Rectal smooth muscle tissue (tissue), 1 donor: ENCODE measurements around the gene SMIM22.

Source experiments
- H3K27ac ChIP-seq: one replicate; pipeline ENCODE4 v1.7.0; 2013; ENCODE audit warnings: low read depth, low read length, inconsistent platforms
- H3K27me3 ChIP-seq: one replicate; pipeline ENCODE4 v1.7.0; 2013; ENCODE audit warnings: low read length; ENCODE audit not compliant: control insufficient read depth, insufficient read depth
- H3K36me3 ChIP-seq: one replicate; pipeline ENCODE4 v1.7.0; 2013; ENCODE audit warnings: low read length; ENCODE audit not compliant: control insufficient read depth, insufficient read depth
- H3K4me1 ChIP-seq: one replicate; pipeline ENCODE4 v1.7.0; 2013; ENCODE audit warnings: low read length; ENCODE audit not compliant: control insufficient read depth, insufficient read depth
- H3K4me3 ChIP-seq: one replicate; pipeline ENCODE4 v1.7.0; 2013; ENCODE audit warnings: low read length
- H3K9ac ChIP-seq: one replicate; pipeline ENCODE4 v1.7.0; 2013; ENCODE audit warnings: low read length

Gene SMIM22

GRCh38 chr16:4801962-4802658 is 6.9 kb downstream of the SMIM22 start, which contains the start of gene ROGDI:
TSS of gene ROGDI (minus strand) at chr16:4802633. CDS start at chr16:4802571, 62 bp downstream.
- Histone ChIP-seq H3K9ac (peak within 1 kb of the TSS; percentile 69), H3K4me1 (peaks cover 7% of the 10 kb centered on the region), H3K27me3 (no peaks in the 10 kb centered on the region), H3K4me3 (peak within 1 kb of the TSS; percentile 74), H3K36me3 (no peaks in the 10 kb centered on the region), H3K27ac (peak within 1 kb of the TSS; percentile 87)

DNA sequence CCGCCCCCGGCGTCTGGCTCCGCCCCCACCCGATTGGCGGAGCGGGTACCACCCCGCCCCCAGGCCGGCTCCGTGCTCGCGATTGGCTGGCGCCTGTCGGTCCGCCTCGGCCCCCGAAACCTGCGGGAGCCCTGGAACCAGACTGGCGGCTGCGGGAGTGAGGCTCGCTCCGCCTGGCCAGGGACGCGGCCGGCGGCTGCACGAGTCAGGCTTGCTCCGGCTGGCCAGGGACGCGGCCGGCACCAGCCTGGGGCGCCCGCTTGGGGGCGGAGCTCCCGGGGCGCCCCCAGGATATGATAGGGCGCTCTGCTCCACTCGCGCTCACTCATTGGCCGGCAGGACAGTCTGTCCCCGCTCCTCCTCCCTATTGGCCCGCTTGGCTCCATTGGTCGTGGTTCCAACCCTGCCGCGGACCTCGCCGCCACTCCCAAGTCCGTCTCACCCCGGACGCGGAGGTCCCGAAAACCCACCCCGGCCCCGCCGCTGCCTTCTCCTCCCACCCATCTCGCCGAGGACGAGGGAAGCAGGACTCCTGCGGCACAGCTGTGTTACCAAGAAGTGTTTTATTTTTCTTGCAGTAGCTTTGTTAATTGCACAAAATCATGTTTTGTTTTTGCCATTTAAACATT is 7.6 kb downstream of the SMIM22 start:
- Histone ChIP-seq H3K4me1 (peaks cover 7% of the 10 kb centered on the region), H3K4me3 (peak overlapping the region; percentile 74), H3K9ac (no peak overlapping the region), H3K27ac (peak overlapping the region; percentile 87), H3K27me3 (no peaks in the 10 kb centered on the region), H3K36me3 (peaks cover under 1% of the 10 kb centered on the region)

- H3K27me3 ChIP-seq: no peaks in the 10 kb centered on the region
- H3K27ac ChIP-seq: peak overlapping the region; percentile 87
- peaks cover 7% of the 10 kb centered on the region for H3K4me1 ChIP-seq
- no peak overlapping the region for H3K9ac ChIP-seq
- H3K36me3 ChIP-seq: peaks cover 3% of the 10 kb centered on the region
- no peak overlapping the region for H3K4me3 ChIP-seq
Observed at GRCh38 chr16:4803401-4803844, 8.3 kb downstream of the SMIM22 start.

GRCh38 chr16:4803898-4804762 is 9.0 kb downstream of the SMIM22 start:
- Histone ChIP-seq H3K4me1 (peaks cover 7% of the 10 kb centered on the region), H3K9ac (no peak overlapping the region), H3K27me3 (no peaks in the 10 kb centered on the region), H3K4me3 (no peak overlapping the region), H3K27ac (peak overlapping the region; percentile 67), H3K36me3 (peaks cover 3% of the 10 kb centered on the region)

DNA sequence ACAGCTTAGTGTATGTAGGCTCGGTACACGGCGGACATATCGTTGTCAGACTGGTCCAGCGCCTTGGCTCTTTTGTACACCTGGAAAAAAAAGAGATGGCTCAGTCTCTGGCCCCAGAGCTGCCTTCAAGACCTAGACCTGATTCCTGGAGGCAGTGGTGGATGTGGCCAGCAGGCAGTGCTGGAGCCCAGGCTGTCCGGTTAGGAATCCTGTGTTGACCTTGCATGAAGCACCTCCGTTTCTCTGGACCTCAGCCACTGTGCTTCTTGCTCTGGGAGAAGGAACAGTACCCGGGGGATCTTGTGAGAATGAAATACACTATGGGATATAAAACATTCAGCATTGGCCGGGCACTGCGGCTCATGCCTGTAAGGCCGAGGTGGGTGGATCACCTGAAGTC is 10.1 kb downstream of the SMIM22 start:
- Histone ChIP-seq H3K4me1 (peaks cover 7% of the 10 kb centered on the region), H3K4me3 (no peak overlapping the region), H3K27me3 (no peaks in the 10 kb centered on the region), H3K9ac (no peak overlapping the region), H3K36me3 (peaks cover 5% of the 10 kb centered on the region), H3K27ac (no peak overlapping the region)

DNA sequence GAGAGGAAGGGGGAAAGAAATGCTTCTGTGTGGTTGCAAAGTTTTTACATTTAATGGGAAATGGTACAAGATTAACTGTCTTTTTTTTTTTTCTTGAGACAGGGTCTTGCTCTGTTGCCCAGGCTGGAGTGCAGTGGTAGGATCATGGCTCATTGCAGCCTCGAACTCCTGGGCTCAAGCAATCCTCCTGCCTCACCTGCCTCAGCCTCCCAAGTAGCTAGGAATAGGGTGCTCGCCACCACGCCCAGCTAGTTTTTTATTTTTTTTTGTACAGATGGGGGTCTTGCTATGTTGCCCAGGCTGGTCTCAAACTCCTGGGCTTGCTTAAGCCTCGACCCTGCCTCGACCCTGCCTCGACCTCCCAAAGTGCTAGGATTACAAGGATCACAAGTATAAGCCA is 11.1 kb downstream of the SMIM22 start:
- no peak overlapping the region for H3K27ac ChIP-seq
- peaks cover 7% of the 10 kb centered on the region for H3K4me1 ChIP-seq
- peaks cover 5% of the 10 kb centered on the region for H3K36me3 ChIP-seq
- H3K4me3 ChIP-seq: no peak overlapping the region
- H3K27me3 ChIP-seq: no peaks in the 10 kb centered on the region
- H3K9ac ChIP-seq: no peak overlapping the region

DNA sequence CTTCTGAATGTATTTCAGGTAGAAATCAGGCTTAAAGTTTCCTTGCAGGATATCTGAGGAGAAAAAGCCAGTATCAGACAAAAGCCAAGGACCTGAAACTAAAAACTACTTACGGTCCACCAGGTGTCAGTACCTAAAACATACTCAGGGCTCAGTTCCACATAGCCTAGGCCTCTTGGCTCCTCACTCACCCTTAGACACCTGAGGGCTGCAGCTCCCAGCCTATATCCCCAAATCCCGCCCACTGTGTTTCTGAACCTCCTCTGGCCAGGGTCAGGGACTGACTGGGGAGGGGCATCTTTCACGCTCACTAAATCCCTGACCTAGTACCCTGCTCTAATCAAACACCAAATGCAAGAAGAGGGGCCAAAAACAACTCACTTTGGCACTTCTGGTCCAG is 16.1 kb downstream of the SMIM22 start:
- H3K36me3 ChIP-seq: peaks cover 24% of the 10 kb centered on the region
- no peaks in the 10 kb centered on the region for H3K27me3 ChIP-seq
- no peak overlapping the region for H3K9ac ChIP-seq
- H3K4me3 ChIP-seq: no peak overlapping the region
- no peaks in the 10 kb centered on the region for H3K4me1 ChIP-seq
- no peak overlapping the region for H3K27ac ChIP-seq

- no peak overlapping the region for H3K4me3 ChIP-seq
- H3K9ac ChIP-seq: no peak overlapping the region
- H3K27me3 ChIP-seq: no peaks in the 10 kb centered on the region
- H3K27ac ChIP-seq: no peak overlapping the region
- no peaks in the 10 kb centered on the region for H3K4me1 ChIP-seq
- H3K36me3 ChIP-seq: peaks cover 24% of the 10 kb centered on the region
Observed at GRCh38 chr16:4811773-4812172, 16.6 kb downstream of the SMIM22 start.

- no peaks in the 10 kb centered on the region for H3K27me3 ChIP-seq
- H3K4me1 ChIP-seq: no peaks in the 10 kb centered on the region
- no peak overlapping the region for H3K9ac ChIP-seq
- peak overlapping the region; percentile 45 for H3K27ac ChIP-seq
- H3K36me3 ChIP-seq: peaks cover 26% of the 10 kb centered on the region
- no peak overlapping the region for H3K4me3 ChIP-seq
Observed at GRCh38 chr16:4813251-4814003, 18.3 kb downstream of the SMIM22 start.

DNA sequence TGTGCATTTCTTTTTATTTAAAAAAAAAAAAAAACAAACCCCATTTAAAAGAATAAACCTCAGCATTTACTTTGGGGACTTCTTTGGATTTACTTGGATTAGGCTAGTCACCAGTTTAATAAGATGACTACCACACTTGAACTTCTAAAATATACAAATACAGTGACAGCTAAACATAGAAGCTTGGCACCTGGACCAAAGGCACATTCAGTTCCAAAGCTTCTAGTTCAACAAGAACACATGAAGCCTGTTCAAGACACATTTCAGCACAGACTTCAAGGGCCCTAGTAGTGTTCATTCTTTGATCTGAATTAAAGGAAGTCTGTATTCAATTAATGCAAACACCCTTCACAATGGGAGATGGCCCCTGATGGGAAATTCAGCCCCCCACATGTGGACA is 18.9 kb downstream of the SMIM22 start:
- Histone ChIP-seq H3K27me3 (no peaks in the 10 kb centered on the region), H3K9ac (no peak overlapping the region), H3K27ac (peak overlapping the region; percentile 50), H3K4me3 (no peak overlapping the region), H3K4me1 (no peaks in the 10 kb centered on the region), H3K36me3 (peaks cover 30% of the 10 kb centered on the region)

DNA sequence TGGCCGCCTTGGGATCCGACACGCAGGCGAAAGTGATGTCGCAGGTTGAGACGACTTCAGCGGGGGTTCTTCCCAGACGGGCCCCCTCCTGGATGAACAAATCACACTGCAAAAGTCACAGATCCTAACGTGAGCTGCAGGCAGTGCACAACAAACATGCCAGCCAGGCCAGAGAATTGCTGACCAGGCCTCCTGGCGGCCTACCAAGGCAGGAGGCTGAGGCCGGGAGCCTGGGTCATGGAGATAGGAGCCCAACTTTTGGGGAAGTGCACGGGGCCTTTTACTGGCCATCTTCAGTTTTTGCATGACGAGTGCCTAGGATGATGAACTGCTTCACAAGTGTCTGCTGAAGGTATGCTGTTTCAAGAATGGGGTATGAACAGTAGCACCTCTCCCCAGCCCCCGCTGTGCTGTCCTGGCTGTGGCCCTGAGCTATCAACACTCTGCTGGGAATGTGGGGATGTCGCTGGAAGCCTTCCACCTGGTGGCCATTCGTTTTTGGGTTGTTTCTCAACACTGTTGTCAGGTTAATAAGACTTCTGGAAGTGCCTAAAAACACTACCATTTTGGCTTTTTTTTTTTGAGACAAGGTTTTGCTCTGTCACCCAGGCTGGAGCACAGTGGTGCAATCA is 19.5 kb downstream of the SMIM22 start:
- Histone ChIP-seq H3K36me3 (peaks cover 34% of the 10 kb centered on the region), H3K27ac (peak overlapping the region; percentile 50), H3K4me1 (no peaks in the 10 kb centered on the region), H3K4me3 (no peak overlapping the region), H3K9ac (no peak overlapping the region), H3K27me3 (no peaks in the 10 kb centered on the region)
